Right cardiac atrium (tissue), 5 donors: ENCODE results near the gene CFDP1. TPM values are rescaled to one million over a fixed set of nuclear protein-coding genes. Genes with fewer than 3 reads are reported as not detected.

Experiments used
- ATAC-seq, 2 donors: fragments of 200-7000 bp; cut with Tn5 transposase; one replicate each; pipeline versions ENCODE4 v1.8.0 to v1.9.1; 2020; ENCODE audit warnings: moderate library complexity in 2 of 2, mild to moderate bottlenecking in 1 of 2
- DNase-seq, 3 donors: peaks; one replicate each; pipeline ENCODE4 v3.0.0-alpha.2; 2020
- H3K27ac ChIP-seq: one replicate; pipeline ENCODE4 v1.5.1; 2013; ENCODE audit warnings: mild to moderate bottlenecking, low read length, control low read depth, moderate library complexity
- H3K27me3 ChIP-seq: one replicate; pipeline ENCODE4 v1.6.1; 2013; ENCODE audit not compliant: control insufficient read depth, insufficient read depth
- H3K4me1 ChIP-seq: one replicate; pipeline ENCODE4 v1.6.1; 2013; ENCODE audit warnings: low read length; ENCODE audit not compliant: control insufficient read depth, insufficient read depth
- H3K4me3 ChIP-seq: one replicate; pipeline ENCODE4 v1.5.1; 2013; ENCODE audit warnings: low read length, control low read depth
- H3K9me3 ChIP-seq: one replicate; pipeline ENCODE4 v1.6.1; 2013; ENCODE audit warnings: low read length; ENCODE audit not compliant: control insufficient read depth
- WGBS: extraction: QIAGEN DNeasy Blood & Tissue Kit; methylation state at CpG from one replicate; pipeline ENCODE4 v1.1.7; 2013; 5-methylcytosine and 5-hydroxymethylcytosine counted together
- intact Hi-C, 4 donors: fragments of 100-400 bp; cut with DNase I; formaldehyde crosslinking; loops; one replicate each; pipeline versions ENCODE4 v1.11.0 to v1.14.0; 2022 to 2023
- polyA plus RNA-seq: library from polyadenylated mRNA; stranded (reverse); fragments of 200-250 nt; gene quantifications from one replicate; pipeline ENCODE4 v1.2.3, GENCODE V29; 2013
- total RNA-seq, 4 donors: library from RNA; stranded (reverse); fragmentation: NEBNext Ultra II Directional; extraction: Animal tissue kit (Norgen Biotek cat#: 25700); gene quantifications; one replicate each; pipeline ENCODE4 v1.2.1, GENCODE V29; 2021
- donor health status: healthy with polysubstance abuse.
- donor health status: DM: no; HTN: yes; CAD: no.
- donor health status: DM: no; HTN: no; CAD: no.
- donor health status: DM: no; HTN: yes; CAD: no; lungs with severe emphysema.
- donor health status: DM: yes; HTN: yes; CAD: no.

CFDP1 gene
- total and polyA plus RNA-seq, 5 donors, result 23.7 to 40.8 (median 29.5) TPM

DNA sequence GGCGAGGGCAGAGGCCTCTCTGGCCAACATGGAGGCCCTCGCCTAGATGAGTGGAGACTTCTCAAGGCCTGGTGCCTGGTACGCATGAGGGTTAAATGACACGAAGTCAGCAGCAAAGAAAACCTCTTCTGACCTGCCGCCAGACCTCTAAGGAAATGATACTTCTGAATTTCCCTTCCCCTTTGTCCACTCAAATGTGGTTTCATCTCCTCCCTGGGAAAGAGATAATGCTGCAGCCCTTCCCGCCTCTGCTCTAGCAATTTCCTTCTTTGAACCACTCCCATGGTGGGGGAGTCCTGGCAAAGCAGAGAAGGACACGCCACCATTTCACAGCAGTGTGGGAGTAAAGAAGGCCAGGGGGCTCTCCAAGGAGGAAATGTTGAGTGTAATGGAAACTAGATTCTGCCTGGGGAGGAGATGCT lies 116.2 kb downstream of the CFDP1 start:
- WGBS, result 54% methylated on average over 7 of the region's 7 CpGs
- ATAC-seq (peak; percentile 72 to 96), DNase-seq (peak in 1 of 3 donors; percentile 50)
- peaks cover 8% of the 10 kb centered on the region for H3K4me1 ChIP-seq
- peak overlapping the region; percentile 3 for H3K27ac ChIP-seq
- H3K27me3 ChIP-seq, result no peaks in the 10 kb centered on the region
- H3K4me3 ChIP-seq, result no peak overlapping the region
- intact Hi-C loops, result no loop called here
- no peaks in the 10 kb centered on the region for H3K9me3 ChIP-seq

DNA sequence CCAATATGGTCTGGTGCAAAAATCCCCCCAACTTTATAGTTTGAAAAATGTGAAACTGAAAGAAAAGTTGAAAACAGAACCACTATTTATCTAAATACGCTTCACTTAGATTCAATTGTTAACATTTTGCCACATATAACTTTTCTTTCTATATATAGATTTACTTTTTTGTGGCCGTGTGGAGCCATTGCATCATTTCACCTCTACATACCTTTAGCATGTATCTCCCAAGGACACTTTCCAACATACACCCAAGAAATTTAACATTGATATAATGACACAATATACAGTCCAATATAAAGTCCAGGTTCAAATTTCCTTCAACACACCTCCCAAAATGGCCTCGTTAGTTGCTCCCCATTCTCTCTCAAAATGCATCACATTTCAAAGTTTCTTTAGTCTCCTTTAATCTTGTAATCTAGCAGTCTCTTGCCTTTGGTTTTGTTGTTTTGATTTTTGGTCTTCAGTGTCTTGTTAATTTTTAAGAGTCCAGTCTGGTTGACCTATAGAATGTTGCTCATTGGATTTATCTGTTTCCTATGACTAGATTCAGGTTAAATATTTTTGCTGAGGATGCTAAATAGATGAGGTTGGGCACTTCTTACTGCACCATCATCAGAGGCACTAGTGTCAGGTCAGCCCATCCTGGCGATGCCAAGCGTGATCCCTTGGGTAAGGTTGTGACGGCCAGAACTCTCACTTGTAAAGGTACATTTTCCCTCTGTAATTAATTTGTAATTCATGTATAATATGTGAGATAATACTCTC lies 117.6 kb downstream of the CFDP1 start:
- Histone ChIP-seq H3K27ac (no peak overlapping the region), H3K27me3 (no peaks in the 10 kb centered on the region), H3K4me1 (peaks cover 8% of the 10 kb centered on the region), H3K9me3 (no peaks in the 10 kb centered on the region), H3K4me3 (no peak overlapping the region)
- ATAC-seq (no peak), DNase-seq (no peak)
- intact Hi-C loops, result no loop called here
- 96% methylated on average over 6 of the region's 6 CpGs for WGBS

DNA sequence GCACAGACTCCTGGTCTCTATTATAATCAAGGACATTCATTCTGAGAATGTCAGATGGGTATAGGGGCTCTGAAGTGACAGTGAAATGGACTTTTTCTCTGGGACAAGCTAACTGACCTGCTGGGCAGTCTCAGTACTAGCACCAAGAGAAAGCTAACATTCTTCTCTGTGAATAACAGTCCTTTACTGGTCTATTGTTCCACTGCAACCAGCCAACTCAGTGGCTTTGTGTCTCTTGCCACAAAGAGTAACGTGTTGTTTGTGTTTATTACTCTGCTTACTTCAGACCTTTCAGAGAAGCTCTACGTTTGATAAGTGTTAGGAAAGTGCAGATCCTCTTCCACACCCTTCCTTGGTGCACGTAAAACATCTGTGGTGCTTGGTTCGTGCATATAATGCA lies 120.4 kb downstream of the CFDP1 start:
- H3K4me1 ChIP-seq, result peaks cover 5% of the 10 kb centered on the region
- no peak for DNase-seq
- H3K9me3 ChIP-seq, result no peaks in the 10 kb centered on the region
- 90% methylated on average over 4 of the region's 4 CpGs for WGBS
- ATAC-seq, result no peak
- no peak overlapping the region for H3K27ac ChIP-seq
- intact Hi-C loops, result no loop called here
- no peaks in the 10 kb centered on the region for H3K27me3 ChIP-seq
- no peak overlapping the region for H3K4me3 ChIP-seq

DNA sequence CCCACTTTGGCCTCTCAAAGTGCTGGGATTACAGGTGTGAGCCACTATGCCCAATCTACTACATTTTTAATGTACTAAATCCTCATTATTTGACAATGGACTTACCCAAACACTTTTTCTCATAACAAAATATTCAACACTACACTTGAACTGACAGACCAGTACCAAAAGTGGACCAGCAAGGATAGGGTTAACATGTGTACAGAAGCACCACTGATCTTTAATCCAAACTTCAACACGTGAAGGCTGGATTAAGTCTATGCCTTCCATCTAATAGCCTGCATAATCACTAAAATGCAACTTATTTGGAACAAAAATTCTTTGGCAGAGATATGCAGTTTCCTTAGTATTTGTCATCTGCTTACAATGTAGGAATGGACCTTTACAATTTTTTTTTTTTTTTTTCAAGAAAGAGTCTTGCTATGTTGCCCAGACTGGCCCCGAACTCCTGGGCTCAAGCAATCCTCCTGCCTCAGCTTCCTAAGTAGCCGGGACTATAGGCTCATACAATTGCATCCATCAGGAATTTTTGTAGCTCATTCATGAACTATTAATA lies 121.8 kb downstream of the CFDP1 start:
- 40% methylated on average over 3 of the region's 3 CpGs for WGBS
- intact Hi-C loops, result no loop called here
- ATAC-seq, result no peak

DNA sequence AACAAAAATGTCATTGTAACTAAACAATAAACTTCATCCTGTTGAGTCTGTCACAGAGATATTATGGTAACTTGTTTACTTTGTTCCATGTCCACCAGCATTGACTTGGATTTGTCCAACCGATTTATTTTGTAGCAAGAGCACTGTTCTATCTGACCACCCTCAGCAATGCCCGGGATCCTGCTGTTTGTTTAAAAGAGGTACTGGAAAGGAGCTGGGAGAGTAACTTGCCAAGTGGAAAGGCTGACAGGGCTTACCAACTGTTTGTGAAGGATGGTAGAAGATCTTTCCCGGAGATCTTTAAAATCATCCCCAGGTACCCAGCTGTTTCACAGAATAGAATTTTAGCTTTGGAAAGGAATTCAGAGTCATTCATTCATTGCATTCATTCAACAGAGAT lies 122.8 kb downstream of the CFDP1 start:
- 92% methylated on average over 3 of the region's 3 CpGs for WGBS
- DNase-seq (no peak), ATAC-seq (no peak)
- no peaks in the 10 kb centered on the region for H3K27me3 ChIP-seq
- no peaks in the 10 kb centered on the region for H3K9me3 ChIP-seq
- intact Hi-C loops, result no loop called here
- H3K4me1 ChIP-seq, result peaks cover 2% of the 10 kb centered on the region
- H3K27ac ChIP-seq, result no peak overlapping the region
- no peak overlapping the region for H3K4me3 ChIP-seq

More for the DNA sequence above, 121.8 kb downstream of the CFDP1 start:
- no peaks in the 10 kb centered on the region for H3K4me1 ChIP-seq
- DNase-seq, result no peak
- H3K9me3 ChIP-seq, result no peaks in the 10 kb centered on the region
- no peaks in the 10 kb centered on the region for H3K27me3 ChIP-seq
- no peak overlapping the region for H3K4me3 ChIP-seq
- no peak overlapping the region for H3K27ac ChIP-seq

DNA sequence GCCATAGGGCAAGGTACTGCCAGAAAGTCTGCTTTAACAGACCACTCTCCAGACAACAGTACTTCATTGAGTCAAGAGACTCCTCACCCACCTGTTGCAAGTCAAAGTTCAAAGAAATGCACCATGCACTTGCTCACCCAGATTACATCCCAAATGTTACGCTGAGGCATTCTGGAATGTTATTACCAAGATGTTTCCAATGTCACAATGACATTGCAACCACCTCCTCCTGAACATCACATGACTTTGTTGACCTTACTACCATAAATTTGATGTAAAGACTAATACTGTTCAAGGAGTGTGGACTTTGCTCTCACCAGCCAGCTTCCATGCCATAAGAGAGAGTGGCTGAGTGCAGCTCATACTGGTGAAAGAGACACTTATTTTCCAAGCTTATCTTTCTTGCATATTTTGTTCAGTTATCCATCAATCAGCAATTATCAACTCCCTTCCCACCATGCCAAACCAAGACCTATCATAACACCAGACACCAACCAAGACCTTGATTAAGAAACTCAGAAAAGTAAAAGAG lies 123.3 kb downstream of the CFDP1 start:
- Histone ChIP-seq H3K4me1 (peaks cover 5% of the 10 kb centered on the region), H3K27ac (no peak overlapping the region), H3K4me3 (no peak overlapping the region), H3K27me3 (no peaks in the 10 kb centered on the region), H3K9me3 (no peaks in the 10 kb centered on the region)
- intact Hi-C loops, result loop anchor here in 2 of 4 donors (10.0 kb wide), 1 partner anchor 55 kb away; the partner anchor contains the start of gene BCAR1 (in 2 of the 2)
- 95% methylated on average over 1 of the region's 1 CpG for WGBS
- no peak for DNase-seq
- ATAC-seq, result no peak

DNA sequence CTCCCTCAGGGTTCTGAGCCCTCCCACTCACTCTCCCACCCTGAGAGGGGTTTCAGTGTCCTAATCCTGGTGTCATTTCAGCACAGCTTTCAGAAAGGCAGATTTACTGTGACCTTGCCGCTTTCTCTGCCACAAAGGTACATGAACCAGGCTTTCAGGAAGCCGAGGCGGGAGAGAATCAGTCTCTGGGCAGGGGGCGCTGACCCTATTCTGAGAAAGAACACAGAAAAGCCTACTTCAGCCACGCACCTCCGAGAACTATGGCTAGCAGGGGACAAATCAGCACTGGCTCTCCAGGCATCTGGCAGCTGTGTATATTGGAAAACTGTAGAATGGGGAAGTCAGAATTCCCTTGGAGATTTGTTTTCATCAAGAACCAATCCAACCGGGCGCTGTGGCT lies 124.1 kb downstream of the CFDP1 start:
- 94% methylated on average over 8 of the region's 8 CpGs for WGBS
- intact Hi-C loops, result loop anchor here in 2 of 4 donors (10.0 kb wide), 1 partner anchor 54 kb away; the partner anchor contains the start of gene BCAR1 (in 2 of the 2)
- DNase-seq (no peak), ATAC-seq (no peak)
- H3K27ac ChIP-seq, result no peak overlapping the region
- H3K27me3 ChIP-seq, result no peaks in the 10 kb centered on the region
- H3K9me3 ChIP-seq, result no peaks in the 10 kb centered on the region
- H3K4me3 ChIP-seq, result no peak overlapping the region
- peaks cover 11% of the 10 kb centered on the region for H3K4me1 ChIP-seq

DNA sequence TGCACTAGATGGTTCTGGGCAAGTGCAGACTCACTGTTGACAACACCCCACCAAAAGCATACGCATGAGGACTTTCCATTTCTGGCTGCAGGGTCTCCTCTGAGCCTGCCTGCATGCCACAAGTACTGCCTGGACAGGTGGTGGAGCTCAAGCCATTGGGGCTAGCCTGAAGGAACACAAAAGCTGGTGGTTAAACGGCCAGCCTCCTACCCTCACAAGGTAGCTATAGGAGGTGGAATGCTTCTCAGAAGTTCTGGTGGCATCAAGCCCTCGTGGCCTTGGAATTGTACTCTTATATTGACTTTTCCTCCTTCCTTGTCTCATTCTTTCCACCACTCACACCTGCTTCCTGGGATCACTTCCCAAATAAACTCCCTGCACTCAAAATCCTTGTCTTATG lies 125.3 kb downstream of the CFDP1 start:
- intact Hi-C loops, result loop anchor here in 2 of 4 donors (10.0 kb wide), 1 partner anchor 53 kb away; the partner anchor contains the start of gene BCAR1 (in 2 of the 2)
- ATAC-seq (no peak), DNase-seq (no peak)
- Histone ChIP-seq H3K9me3 (no peaks in the 10 kb centered on the region), H3K27ac (no peak overlapping the region), H3K4me3 (no peak overlapping the region), H3K4me1 (peaks cover 12% of the 10 kb centered on the region), H3K27me3 (no peaks in the 10 kb centered on the region)
- 84% methylated on average over 3 of the region's 3 CpGs for WGBS

DNA sequence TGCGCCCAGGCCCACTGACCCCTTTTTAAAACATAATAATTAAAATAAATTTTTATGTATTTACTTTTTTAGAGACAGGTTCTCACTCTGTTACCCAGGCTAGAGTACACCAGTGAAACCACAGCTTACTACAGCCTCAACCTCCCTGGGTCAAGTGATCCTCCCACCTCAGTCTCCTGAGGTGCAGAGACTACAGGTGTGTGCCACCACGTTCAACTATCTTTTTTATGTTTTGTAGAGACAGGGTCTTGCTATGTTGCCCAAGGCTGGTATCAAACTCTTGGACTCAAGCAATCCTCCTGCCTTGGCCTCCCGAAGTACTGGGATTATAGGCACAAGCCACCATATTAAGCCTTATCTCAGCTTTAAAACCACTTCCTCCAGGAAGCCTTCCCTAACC lies 125.8 kb downstream of the CFDP1 start:
- ATAC-seq, result no peak

DNA sequence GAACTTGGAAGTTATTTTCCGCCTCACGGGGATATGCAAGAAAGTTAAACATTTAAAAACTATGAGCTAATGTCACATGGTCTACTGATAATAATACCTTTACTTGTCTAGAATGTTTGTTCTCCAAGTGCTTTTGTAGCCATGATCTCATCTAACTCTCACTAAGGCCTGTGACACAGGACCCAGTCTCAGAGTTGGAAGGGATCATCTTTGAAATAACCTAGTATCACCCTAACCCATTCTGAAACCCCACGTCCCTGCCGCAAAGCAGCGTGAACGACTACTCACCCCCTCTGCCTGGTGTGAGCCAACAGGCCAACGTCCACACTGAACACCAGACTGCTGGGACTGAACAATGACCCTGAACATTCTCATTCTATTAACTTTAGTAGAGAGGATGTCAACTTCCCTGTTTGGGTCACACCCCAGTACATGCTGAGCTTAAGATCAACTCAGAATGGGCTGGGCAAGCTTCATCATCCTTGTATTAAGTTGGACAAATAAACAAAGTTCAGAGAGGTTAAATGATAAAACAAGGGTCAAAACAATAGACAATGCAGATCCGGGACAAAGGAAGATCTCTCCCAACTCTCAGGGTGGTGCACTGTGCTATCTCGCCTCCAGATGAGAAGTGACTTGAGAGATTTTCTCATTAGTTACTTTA lies 127.1 kb downstream of the CFDP1 start:
- H3K4me1 ChIP-seq, result peaks cover 12% of the 10 kb centered on the region
- no peaks in the 10 kb centered on the region for H3K27me3 ChIP-seq
- intact Hi-C loops, result loop anchor here in 2 of 4 donors (10.0 kb wide), 1 partner anchor 51 kb away; the partner anchor contains the start of gene BCAR1 (in 2 of the 2)
- WGBS, result 55% methylated on average over 9 of the region's 9 CpGs
- no peak for DNase-seq
- ATAC-seq, result peak; percentile 47 to 75
- H3K9me3 ChIP-seq, result no peaks in the 10 kb centered on the region
- peak overlapping the region; percentile 72 for H3K27ac ChIP-seq
- H3K4me3 ChIP-seq, result no peak overlapping the region

More for the DNA sequence above, 125.8 kb downstream of the CFDP1 start:
- no peaks in the 10 kb centered on the region for H3K27me3 ChIP-seq
- H3K27ac ChIP-seq, result no peak overlapping the region
- DNase-seq, result no peak
- no peak overlapping the region for H3K4me3 ChIP-seq
- intact Hi-C loops, result loop anchor here in 2 of 4 donors (10.0 kb wide), 1 partner anchor 53 kb away; the partner anchor contains the start of gene BCAR1 (in 2 of the 2)
- 97% methylated on average over 3 of the region's 3 CpGs for WGBS
- H3K4me1 ChIP-seq, result peaks cover 12% of the 10 kb centered on the region
- H3K9me3 ChIP-seq, result no peaks in the 10 kb centered on the region
